GM18499 (cell line): ENCODE measurements around the gene MEIS3.

Source experiments
- ATAC-seq: cut with Tn5 transposase; IDR thresholded peaks from one replicate; pipeline ENCODE4 v1.9.1; 2021; ENCODE audit warnings: moderate number of reproducible peaks; ENCODE audit not compliant: insufficient read depth, unreplicated experiment

MEIS3 gene

DNA sequence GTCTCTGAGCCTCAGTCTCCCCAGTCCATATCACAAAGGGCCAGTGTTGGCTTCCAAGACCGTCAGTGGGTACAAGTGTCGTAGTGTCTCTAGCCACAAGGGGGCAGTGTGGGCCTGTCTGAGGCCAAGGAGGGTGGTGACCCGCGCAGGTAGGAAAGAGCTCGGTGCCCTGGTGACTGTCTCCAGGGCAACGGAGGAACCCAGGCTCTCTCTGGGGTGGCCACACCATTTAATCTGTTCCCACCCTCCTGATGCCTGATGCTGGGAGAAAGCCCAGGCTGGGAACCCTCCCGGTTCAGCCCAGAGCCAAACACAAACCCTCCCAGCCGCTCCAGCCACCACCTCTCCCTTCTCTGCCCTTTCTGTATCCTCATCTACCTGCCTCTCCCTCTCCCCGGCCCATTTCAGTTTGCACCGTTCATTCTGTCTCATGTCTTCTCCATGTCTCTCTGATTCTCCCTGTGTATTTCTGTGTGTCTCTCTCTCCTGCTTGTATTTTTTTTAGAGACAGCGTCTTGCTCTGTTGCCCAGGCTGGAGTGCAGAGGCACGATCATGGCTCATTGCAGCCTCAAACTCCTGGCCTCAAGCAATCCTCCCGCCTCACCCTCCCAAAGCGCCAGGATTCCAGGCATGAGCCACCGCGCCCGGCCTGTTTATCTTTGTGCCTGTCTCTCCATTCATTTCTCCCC is 17.5 kb upstream of the MEIS3 start:
- no peak for ATAC-seq

GRCh38 chr19:47435883-47436417 is 16.6 kb upstream of the MEIS3 start:
- no peak for ATAC-seq

DNA sequence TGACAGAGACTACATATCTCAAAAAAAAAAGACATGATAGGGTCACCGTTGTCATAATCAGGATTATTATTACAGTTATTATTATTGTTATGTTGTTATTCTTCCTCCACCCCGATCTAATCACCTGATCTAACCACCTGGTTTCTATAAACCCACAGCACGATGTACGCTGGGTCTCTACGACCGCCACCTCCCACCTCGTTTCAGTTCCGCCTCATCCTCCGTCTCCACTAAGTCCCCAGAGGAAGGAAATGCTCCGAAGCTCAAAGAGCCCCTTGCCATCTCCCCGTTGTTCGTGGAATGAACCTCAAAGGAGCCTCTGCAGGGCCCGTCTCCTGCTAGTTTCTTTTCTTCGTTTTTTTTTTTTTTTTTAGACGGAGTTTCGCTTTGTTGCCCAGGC is 15.9 kb upstream of the MEIS3 start:
- no peak for ATAC-seq

DNA sequence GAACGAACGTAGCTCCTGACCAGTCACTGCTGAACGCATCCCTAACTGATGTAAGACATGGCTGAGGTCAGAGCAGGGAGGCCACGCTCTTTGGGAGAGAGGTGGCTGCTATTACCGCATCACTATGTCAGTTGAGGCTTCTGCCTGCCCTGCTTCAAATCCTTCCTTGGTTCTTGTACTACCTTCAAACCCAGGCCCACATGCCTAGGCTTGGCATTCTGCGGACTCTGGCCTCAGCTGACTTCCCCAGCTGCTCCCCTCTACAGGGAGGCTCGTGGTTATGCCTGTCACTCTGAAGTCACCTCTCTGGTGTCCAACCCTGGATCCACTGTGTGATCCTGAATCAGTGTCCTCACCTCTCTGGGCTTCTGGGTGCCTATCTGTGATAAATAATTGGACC is 14.8 kb upstream of the MEIS3 start:
- ATAC-seq, result no peak

DNA sequence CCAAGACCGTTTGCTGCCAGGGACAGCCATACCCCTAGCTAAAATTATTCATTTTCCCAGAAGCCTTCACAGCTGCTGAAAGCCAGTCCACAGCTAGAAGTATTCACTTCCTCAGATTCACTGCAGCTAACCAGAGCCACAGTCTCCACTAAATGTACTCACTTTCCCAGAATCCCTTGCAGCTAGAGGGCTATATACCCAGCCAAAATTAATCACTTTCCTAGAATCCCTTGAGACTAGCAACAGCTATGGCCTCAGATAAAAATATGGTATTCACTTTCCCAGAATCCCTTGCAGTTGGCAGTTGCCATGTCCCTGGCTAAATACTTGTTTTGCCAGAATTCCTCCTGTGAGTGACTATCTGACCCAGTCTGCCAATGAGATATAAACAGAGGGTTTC is 13.8 kb upstream of the MEIS3 start:
- ATAC-seq, result no peak

DNA sequence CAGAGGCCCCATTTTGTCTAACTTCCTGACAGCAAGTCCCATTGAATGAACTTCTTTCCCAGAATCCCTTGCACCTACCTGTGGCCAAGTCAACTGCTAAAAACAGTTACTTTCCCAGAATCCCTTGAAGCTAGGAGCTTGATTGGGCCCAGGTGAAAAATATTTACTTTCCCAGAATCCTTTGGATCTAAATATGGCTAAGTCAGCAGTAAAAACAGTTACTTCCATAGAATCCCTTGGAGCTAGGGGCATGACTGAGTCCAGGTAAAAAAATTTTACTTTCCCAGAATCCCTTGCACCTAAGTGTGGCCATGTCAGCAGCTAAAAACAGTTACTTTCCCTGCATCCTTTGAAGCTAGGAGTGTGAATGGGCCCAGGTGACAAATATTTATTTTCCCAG is 13.2 kb upstream of the MEIS3 start:
- no peak for ATAC-seq

GRCh38 chr19:47432091-47432490 is 12.8 kb upstream of the MEIS3 start:
- no peak for ATAC-seq

DNA sequence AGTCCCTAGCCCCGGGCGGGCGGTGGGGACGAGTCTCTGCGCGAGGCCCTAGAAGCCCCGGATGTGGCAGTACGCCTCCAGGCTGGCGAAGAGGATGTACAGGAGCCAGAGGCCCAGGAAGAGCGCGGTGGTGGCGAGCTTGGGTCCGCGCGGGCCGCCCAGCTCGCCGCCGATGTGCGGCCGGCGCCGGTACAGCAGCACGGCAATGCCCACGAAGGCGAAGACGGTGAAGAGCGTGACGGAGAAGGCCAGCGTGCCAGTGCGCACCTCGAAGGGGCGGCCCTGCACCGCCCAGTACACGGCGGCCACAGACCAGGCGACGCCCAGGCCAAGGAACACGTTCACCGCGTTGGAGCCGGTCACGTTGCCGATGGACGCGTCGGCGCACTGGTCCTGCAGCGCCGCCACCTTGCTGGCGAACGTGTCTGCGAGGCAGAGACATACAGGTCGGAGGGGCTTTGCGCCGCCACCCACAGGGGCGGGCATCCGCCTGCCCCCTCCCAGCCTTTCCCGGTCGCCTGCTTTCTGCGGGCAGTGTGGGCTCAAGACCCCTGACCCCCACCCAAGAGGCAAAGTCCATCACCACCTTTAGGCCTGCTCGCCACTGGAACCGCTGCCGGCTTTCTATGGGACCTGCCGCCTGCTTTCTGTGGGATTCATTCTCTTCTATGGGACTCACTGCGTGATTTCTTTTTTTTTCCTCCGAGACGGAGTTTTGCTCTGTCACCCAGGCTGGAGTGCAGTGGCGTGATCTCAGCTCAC is 10.9 kb upstream of the MEIS3 start:
- no peak for ATAC-seq

DNA sequence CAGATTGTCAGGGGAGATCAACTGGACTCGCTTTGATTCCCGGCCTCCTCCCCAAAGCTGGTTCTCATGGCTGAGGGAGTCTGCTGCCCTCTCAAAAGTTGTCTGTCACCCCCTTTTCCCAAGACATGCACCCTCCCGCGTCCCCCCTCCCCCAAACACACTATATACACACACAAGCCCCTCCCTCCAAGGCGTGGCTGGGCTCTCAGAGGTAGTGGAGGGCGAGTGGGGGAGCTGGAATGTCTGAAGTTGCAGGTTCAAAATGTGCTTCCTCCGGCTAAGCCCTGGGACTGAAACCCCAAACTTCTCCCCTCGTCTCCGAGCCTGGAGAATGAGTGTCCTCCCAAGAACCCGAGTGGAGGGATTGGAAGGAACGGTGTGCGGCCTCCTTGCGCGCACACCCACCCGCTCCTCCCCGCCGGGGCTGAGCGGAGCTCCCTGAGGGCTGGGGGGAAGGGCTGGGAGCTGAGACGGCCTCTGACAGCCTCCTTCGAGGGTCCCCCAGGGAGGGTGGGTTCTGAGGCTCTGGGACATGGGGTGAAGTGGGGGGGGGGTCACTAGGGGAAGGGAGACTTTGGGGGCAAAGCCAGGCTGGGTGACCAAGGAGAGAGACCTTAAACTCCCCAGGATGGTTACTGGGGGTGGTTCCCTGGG is 9.9 kb upstream of the MEIS3 start:
- ATAC-seq, result no peak

- ATAC-seq, result no peak
These were observed 9.0 kb upstream of the MEIS3 start for GRCh38 chr19:47428177-47428894.

- no peak for ATAC-seq
These were observed 8.2 kb upstream of the MEIS3 start for GRCh38 chr19:47427241-47428176.

DNA sequence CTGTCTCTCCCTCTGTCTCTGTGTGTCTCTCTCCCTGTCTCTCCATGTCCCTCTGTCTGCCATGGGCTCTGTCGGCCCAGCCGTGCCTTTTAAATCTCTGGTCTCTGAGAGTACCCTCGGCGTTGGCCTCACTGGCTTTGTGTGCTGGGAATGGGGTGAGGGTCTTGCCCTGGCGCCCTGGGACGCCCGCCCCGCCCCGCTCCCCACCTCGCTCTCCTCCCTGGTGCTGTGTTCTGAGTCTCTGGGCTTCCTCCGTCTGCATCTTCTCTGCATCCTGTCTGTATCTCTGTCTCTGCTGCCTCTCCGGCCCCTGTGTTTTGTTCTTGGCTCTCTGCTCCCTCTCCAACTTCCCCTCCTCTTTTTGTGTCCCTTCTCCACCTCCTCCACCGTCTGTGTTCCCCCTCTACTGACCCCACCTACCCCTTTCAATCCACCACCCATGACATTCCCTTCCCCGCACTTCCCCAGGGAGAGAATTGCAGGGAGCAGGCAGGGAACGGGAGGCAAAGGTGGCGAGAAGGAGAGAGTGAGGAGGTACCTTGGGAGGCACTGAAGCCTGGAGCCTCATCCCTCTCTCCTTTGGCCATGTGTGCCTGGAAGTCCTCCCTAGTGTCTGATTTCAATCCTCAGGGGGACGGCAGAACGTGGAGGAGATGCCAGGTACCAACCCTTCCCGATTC is 4.0 kb upstream of the MEIS3 start:
- ATAC-seq, result no peak

DNA sequence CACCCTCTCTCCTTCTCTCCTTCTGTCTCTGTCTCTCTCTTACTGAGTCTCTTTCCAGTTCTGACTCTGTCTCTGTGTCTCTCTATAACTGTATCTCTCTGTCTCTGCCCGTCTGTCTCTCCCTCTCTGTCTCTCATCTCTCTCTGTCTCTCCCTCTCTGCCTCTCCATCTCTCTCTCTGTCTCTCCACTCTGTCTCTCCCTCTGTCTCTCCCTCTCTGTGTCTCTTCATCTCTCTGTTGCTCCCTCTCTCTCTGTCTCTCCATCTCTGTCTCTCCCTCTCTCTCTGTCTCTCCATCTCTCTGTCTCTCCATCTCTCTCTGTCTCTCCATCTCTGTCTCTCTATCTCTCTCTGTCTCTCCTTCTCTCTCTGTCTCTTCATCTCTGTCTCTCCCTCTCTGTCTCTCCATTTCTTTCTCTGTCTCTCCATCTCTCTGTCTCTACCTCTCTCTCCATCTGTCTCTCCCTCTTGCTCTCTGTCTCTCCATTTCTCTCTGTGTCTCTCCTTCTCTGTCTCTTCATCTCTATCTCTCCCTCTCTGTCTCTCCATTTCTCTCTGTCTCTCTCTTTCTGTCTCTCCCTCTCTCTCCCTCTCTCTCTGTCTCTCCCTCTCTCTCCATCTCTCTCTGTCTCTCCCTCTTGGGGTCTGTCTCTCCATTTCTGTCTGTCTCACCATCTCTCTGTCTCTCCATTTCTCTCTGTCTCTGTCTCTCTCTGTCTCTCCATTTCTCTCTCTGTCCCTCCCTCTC is 3.3 kb upstream of the MEIS3 start:
- ATAC-seq, result no peak

DNA sequence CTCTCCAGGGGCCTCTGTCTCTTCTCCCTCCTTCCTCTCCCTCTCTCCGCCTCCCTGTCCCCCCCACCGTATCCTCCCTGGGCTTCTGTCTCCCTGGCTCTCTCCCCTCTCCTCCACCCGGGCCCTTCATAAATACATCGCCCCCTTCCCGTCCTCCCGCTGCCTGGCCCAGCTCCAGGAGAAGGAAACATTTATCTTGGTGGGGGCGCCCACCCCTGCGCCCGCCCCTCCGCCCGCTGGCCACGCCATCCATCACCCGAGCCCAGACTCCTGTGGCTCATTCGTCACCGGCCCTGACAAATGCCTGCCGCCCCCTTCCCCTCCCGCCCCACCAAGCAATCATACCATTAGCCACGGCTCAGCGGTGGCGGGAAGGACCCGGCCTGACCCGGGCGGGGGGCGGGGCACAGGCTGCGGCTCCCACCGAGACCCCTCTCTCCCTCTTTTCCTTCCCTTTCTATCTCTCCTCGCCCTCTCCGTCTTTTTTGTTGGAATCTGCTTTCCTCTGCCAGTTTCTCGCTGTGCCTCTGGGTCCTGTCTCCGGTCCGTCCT is 2.6 kb upstream of the MEIS3 start:
- ATAC-seq, result no peak

DNA sequence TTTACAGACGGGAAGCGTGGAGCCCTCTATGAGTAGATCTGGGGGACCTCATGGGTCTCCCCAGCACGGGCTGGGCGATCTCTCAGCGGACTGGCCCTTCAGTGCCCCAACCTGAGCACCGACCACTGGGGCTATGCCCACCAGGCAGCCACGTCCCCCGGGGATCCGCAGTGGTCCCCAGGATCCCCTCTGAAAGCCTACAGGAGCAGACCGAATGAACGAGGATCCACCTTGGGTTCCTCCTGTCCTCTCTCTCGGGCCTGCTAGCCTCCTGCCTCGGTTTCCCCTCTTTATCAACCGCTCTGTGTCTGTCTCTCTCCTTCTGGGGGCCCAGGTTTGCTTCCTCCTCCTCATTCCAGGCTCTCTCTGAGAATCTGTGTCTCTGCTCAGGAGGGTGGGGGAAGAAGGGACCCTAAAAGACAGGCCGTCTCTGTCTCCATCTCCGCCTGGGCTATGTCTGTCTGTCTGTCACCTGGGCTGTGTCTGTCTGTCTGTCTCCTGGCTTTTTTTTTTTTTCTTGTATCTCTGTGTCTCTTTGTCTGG is 2.0 kb upstream of the MEIS3 start:
- no peak for ATAC-seq

- ATAC-seq, result no peak
These were observed 462 bp upstream of the MEIS3 start for GRCh38 chr19:47419789-47420188.

- ATAC-seq, result no peak
These were observed 666 bp downstream of the MEIS3 start for GRCh38 chr19:47418692-47419029.
